Peyer's patch (tissue), 4 donors: Measurements from ENCODE around the gene RNLS.

Experiments used
- CTCF ChIP-seq, 6 experiments: fragments of 450-650 bp in 4 of 6; fragments of 200-600 bp in 2 of 6; sonication (generic) in 1 of 6; IDR thresholded peaks; one replicate each; pipeline ENCODE4 v1.5.1; 2017 to 2019; ENCODE audit warnings: antibody characterized with exemption in 6 of 6, mild to moderate bottlenecking in 3 of 6, moderate library complexity in 1 of 6
- POLR2A ChIP-seq, 2 donors: fragments of 450-650 bp; IDR thresholded peaks; one replicate each; pipeline ENCODE4 v1.5.1; 2017; ENCODE audit warnings: antibody characterized with exemption in 2 of 2, mild to moderate bottlenecking in 2 of 2, moderate library complexity in 2 of 2

DNA sequence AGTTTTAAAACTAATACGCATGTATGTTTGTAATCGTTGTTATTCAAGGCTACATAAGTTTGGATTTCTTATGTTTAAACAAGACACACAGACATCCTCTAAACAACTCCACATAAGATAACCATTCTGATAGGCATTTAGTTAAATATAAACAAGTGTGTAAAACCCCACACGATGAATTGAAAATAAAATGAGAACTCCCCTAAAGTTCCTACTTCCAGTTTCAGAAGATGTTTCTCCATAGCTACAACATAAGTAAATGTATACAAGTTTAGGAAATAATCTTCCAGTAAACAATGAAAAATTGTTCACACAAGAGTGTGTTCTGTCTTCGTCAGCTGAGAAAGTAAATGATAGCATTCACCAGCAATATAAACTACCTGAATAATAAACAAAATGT is 246.8 kb downstream of the RNLS start:
- no peak for TF ChIP-seq CTCF (IDR thresholded peaks at IDR 0.05)
- TF ChIP-seq POLR2A (IDR thresholded peaks at IDR 0.05), result no peak
